GM12891 (cell line): ENCODE measurements around the gene IRS1.

Experiments
- POLR2A ChIP-seq: IDR thresholded peaks from 2 replicates; pipeline ENCODE4 v1.6.1; 2011; ENCODE audit warnings: low read depth, low read length, control low read depth
- POLR2AphosphoS5 ChIP-seq: IDR thresholded peaks from 2 replicates; pipeline ENCODE4 v1.6.1; 2011; ENCODE audit warnings: low read depth, low read length, control low read depth
- POU2F2 ChIP-seq: IDR thresholded peaks from 2 replicates; pipeline ENCODE4 v1.6.1; 2011; ENCODE audit warnings: low read depth, mild to moderate bottlenecking, control low read depth, low read length, moderate library complexity
- SPI1 ChIP-seq: IDR thresholded peaks from 2 replicates; pipeline ENCODE4 v1.6.1; 2011; ENCODE audit warnings: low read depth, low read length, control low read depth
- TAF1 ChIP-seq: IDR thresholded peaks from 2 replicates; pipeline ENCODE4 v1.6.1; 2011; ENCODE audit warnings: low read depth, low read length, control low read depth

- TF ChIP-seq POLR2AphosphoS5 (no peak), TAF1 (no peak), POLR2A (no peak), SPI1 (no peak), POU2F2 (no peak)
Measured at GRCh38 chr2:226847511-226847910, 47.9 kb upstream of the IRS1 start.
